Measurements from ENCODE around the gene GPI. TPM values are rescaled to one million over a fixed set of nuclear protein-coding genes. Genes with fewer than 3 reads are reported as not detected.
A peak's percentile ranks its signal among the peaks of the same experiment; 100 is the strongest.

Gene GPI
- total RNA-seq, 3 donors from 2014 or later (not counting 1 experiment from before 2014, with no cell fraction given) = 98.5 to 132 (median 104) TPM

DNA sequence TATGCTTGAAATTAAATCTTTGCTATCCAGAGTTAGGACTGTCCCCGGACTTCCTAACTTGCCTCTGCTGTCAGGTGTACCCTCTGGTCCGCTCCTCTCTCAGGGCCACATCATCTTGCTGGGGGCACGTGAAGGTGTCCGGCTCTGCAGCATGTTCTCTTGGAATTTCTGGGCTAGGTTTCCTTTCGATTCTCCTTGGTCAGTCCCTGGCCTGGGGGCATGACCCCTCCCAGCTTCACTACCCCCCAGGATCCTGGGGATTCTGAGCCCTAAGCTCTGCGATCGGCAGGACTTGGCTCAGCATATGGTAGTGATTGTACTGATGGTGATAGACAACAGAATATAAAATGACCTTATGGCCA lies 5.1 kb upstream of the GPI start:
- no peak for ATAC-seq
- H3K27me3 ChIP-seq (ENCODE audit: control insufficient read depth, insufficient read depth, low read length) = no peaks in the 10 kb centered on the region
- H3K27ac Mint-ChIP-seq = peak overlapping the region; percentile 87 to 95
- peak overlapping the region; percentile 95 for H3K4me3 Mint-ChIP-seq
- no peak for DNase-seq
- intact Hi-C loops (cut with micrococcal nuclease) = loop anchor here (2.0 kb wide), 1 partner anchor 71 kb away; no protein-coding TSS in a partner anchor
- no peak overlapping the region for H3K4me3 ChIP-seq (ENCODE audit: low read length)
- peaks cover 24 to 27% of the 10 kb centered on the region in 2 donors for H3K4me1 Mint-ChIP-seq
- TF ChIP-seq, protein P1, sequence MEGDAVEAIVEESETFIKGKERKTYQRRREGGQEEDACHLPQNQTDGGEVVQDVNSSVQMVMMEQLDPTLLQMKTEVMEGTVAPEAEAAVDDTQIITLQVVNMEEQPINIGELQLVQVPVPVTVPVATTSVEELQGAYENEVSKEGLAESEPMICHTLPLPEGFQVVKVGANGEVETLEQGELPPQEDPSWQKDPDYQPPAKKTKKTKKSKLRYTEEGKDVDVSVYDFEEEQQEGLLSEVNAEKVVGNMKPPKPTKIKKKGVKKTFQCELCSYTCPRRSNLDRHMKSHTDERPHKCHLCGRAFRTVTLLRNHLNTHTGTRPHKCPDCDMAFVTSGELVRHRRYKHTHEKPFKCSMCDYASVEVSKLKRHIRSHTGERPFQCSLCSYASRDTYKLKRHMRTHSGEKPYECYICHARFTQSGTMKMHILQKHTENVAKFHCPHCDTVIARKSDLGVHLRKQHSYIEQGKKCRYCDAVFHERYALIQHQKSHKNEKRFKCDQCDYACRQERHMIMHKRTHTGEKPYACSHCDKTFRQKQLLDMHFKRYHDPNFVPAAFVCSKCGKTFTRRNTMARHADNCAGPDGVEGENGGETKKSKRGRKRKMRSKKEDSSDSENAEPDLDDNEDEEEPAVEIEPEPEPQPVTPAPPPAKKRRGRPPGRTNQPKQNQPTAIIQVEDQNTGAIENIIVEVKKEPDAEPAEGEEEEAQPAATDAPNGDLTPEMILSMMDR (IDR thresholded peaks at IDR 0.05) = no peak
- no peaks in the 10 kb centered on the region for H3K9me3 Mint-ChIP-seq
- H3K9me3 ChIP-seq (ENCODE audit: control insufficient read depth, insufficient read depth, low read length) = no peaks in the 10 kb centered on the region
- peaks cover 2% of the 10 kb centered on the region for H3K36me3 Mint-ChIP-seq
- H3K36me3 ChIP-seq (ENCODE audit: control insufficient read depth, insufficient read depth, low read length) = peaks cover 1% of the 10 kb centered on the region
- H3K27ac ChIP-seq (ENCODE audit: low read length) = peak overlapping the region; percentile 65
- H3K4me1 ChIP-seq (ENCODE audit: control insufficient read depth, insufficient read depth, low read length) = peaks cover 24% of the 10 kb centered on the region
- no peaks in the 10 kb centered on the region for H3K27me3 Mint-ChIP-seq (ENCODE audit: low read depth in 2 of 2)
- WGBS (ENCODE audit: insufficient coverage) = 94% methylated on average over 7 of the region's 7 CpGs

DNA sequence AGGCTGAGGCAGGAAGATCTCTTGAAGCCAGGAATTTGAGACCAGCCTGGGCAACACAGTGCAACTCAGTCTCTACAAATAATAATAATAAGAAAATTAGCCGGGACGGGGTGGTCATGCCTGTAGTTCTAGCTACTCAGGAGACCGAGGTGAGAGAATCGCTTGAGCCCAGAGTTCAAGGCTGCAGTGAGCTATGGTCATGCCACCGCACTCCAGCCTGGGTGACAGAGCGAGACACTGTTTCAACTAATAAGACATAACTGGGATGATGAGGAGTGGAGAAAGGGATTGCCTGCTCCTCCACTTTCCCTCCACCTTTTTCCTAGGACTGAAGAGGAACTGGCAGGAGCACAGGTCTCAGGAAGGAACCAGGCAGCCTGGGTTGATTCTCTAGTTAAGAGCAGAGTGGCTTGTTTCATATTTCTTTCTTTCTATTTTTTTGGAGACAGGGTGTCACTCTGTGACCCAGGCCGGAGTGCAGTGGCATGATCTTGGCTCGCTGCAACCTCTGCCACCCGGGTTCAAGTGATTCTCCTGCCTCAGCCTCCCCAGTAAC lies 4.6 kb upstream of the GPI start:
- Mint-ChIP-seq H3K36me3 (no peaks in the 10 kb centered on the region), H3K27me3 (ENCODE audit: low read depth in 2 of 2) (no peaks in the 10 kb centered on the region), H3K9me3 (no peaks in the 10 kb centered on the region), H3K27ac (peak overlapping the region; percentile 87 to 95), H3K4me3 (peak overlapping the region; percentile 95), H3K4me1 (peaks cover 24 to 28% of the 10 kb centered on the region in 2 donors)
- TF ChIP-seq, protein P1 (IDR thresholded peaks at IDR 0.05) = no peak
- Histone ChIP-seq H3K27me3 (ENCODE audit: control insufficient read depth, insufficient read depth, low read length) (no peaks in the 10 kb centered on the region), H3K36me3 (ENCODE audit: control insufficient read depth, insufficient read depth, low read length) (no peaks in the 10 kb centered on the region), H3K27ac (ENCODE audit: low read length) (no peak overlapping the region), H3K4me1 (ENCODE audit: control insufficient read depth, insufficient read depth, low read length) (peaks cover 25% of the 10 kb centered on the region), H3K4me3 (ENCODE audit: low read length) (no peak overlapping the region), H3K9me3 (ENCODE audit: control insufficient read depth, insufficient read depth, low read length) (no peaks in the 10 kb centered on the region)
- DNase-seq (no peak), ATAC-seq (no peak)
- 95% methylated on average over 8 of the region's 9 CpGs for WGBS (ENCODE audit: insufficient coverage)
- intact Hi-C loops (cut with micrococcal nuclease) = no loop called here

DNA sequence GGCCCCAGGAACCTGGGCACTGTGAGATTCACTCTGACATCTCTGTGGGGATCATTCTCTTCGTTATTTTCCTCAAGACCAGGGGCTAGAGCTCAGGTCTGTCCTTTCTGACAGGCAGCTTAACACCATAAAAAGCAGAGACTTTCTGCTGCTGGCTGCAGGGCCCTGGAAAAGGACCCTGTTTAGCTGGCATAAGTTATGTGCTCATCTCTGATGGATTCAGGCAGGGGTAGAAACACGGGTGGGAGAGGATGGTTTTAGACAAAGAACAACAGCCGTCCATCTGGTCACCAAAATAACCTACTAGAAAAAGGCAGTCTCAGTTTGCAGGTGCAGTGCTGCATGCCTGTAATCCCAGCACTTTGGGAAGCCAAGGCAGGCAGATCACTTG lies 2.3 kb upstream of the GPI start:
- H3K4me1 Mint-ChIP-seq = peaks cover 44 to 51% of the 10 kb centered on the region in 2 donors
- Histone ChIP-seq H3K36me3 (ENCODE audit: control insufficient read depth, insufficient read depth, low read length) (peaks cover 5% of the 10 kb centered on the region), H3K4me1 (ENCODE audit: control insufficient read depth, insufficient read depth, low read length) (peaks cover 40% of the 10 kb centered on the region), H3K9me3 (ENCODE audit: control insufficient read depth, insufficient read depth, low read length) (no peaks in the 10 kb centered on the region), H3K4me3 (ENCODE audit: low read length) (no peak overlapping the region), H3K27me3 (ENCODE audit: control insufficient read depth, insufficient read depth, low read length) (no peaks in the 10 kb centered on the region), H3K27ac (ENCODE audit: low read length) (no peak overlapping the region)
- H3K4me3 Mint-ChIP-seq = peak overlapping the region; percentile 61
- ATAC-seq (no peak), DNase-seq (no peak)
- no peaks in the 10 kb centered on the region for H3K27me3 Mint-ChIP-seq (ENCODE audit: low read depth in 2 of 2)
- H3K27ac Mint-ChIP-seq = peak overlapping the region in 1 of 2 donors; percentile 45
- intact Hi-C loops (cut with micrococcal nuclease) = no loop called here
- WGBS (ENCODE audit: insufficient coverage) = 87% methylated on average over 3 of the region's 3 CpGs
- H3K9me3 Mint-ChIP-seq = no peaks in the 10 kb centered on the region
- H3K36me3 Mint-ChIP-seq = no peaks in the 10 kb centered on the region
- TF ChIP-seq, protein P1 (IDR thresholded peaks at IDR 0.05) = no peak

DNA sequence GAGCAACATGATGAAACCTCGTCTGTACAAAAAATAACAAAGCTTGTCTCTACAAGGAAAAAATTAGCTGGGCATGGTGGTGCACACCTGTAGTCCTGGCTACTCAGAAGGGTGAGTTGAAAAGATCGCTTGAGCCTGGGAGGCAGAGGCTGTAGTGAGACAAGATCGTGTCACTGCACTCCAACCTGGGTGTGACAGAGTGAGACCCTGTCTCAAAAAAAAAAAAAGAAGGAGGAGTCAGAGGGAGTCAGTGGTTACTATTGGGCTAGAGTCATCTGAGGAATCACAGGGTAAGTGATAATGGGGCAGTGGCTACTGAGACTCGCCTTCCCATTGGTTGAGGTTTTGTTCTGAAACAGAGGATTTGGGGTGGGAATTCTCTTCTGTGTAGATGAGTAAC lies 1.9 kb upstream of the GPI start:
- Histone ChIP-seq H3K9me3 (ENCODE audit: control insufficient read depth, insufficient read depth, low read length) (no peaks in the 10 kb centered on the region), H3K4me1 (ENCODE audit: control insufficient read depth, insufficient read depth, low read length) (peaks cover 40% of the 10 kb centered on the region), H3K4me3 (ENCODE audit: low read length) (no peak overlapping the region), H3K36me3 (ENCODE audit: control insufficient read depth, insufficient read depth, low read length) (peaks cover 8% of the 10 kb centered on the region), H3K27me3 (ENCODE audit: control insufficient read depth, insufficient read depth, low read length) (no peaks in the 10 kb centered on the region), H3K27ac (ENCODE audit: low read length) (no peak overlapping the region)
- Mint-ChIP-seq H3K27me3 (ENCODE audit: low read depth in 2 of 2) (no peaks in the 10 kb centered on the region), H3K4me3 (peak overlapping the region; percentile 61), H3K27ac (peak overlapping the region in 1 of 2 donors; percentile 45), H3K9me3 (no peaks in the 10 kb centered on the region), H3K36me3 (no peaks in the 10 kb centered on the region), H3K4me1 (peaks cover 44 to 51% of the 10 kb centered on the region in 2 donors)
- WGBS (ENCODE audit: insufficient coverage) = 94% methylated on average over 4 of the region's 4 CpGs
- DNase-seq (no peak), ATAC-seq (no peak)
- intact Hi-C loops (cut with micrococcal nuclease) = no loop called here
- TF ChIP-seq, protein P1 (IDR thresholded peaks at IDR 0.05) = no peak

Measured in natural killer cell (primary cell).